K562 (cell line): ENCODE data around the gene PRSS38.

Source experiments
- FOSL1 ChIP-seq: fragments of 200-800 bp; sonication (Bioruptor generic); conservative IDR thresholded peaks from 2 replicates; pipeline ENCODE4 v1.6.1; 2016; ENCODE audit warnings: missing genetic modification characterization, missing compliant biosample characterization
- NR0B1 ChIP-seq: fragments of 450-650 bp; IDR thresholded peaks from one replicate; pipeline ENCODE4 v1.6.1; 2018; ENCODE audit warnings: mild to moderate bottlenecking, moderate library complexity; ENCODE audit not compliant: partially characterized antibody
- XRCC5 ChIP-seq: fragments of 200-400 bp; formaldehyde crosslinking; IDR thresholded peaks from 2 replicates; pipeline ENCODE4 v1.6.1; 2017; ENCODE audit warnings: low read depth, mild to moderate bottlenecking, low read length

DNA sequence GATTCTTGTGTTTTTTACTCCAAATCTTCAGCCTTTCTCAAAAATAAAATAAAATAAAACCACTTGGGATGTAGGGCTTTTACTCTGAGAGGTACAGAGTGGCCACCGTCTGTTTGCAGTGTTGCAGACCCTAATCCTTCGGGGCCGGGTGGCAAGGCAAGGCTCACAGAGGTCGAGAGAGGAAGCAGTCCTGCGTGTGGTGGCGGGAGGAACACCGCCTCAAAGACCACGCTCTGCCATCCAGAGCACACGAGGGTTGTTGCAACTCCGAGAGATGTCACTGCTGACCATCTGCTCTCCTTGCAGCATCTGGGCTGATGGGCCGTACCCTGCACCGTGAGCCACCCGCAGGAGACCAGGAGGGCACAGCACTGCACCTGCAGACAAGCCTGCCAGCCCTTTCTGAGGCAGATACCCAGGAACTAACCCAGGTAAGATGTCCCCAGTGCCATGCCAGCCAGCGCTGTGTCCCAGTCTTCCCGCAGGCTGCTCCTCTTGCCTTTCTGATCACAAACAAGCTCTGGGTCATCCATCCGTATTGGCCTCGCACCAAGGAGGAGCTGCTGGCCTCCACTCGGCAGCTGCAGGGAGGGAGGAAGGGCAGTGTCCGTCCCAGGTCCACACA is 48.7 kb upstream of the PRSS38 start:
- no peak for TF ChIP-seq FOSL1
- no peak for TF ChIP-seq NR0B1
- TF ChIP-seq XRCC5: no peak
